Gastroesophageal sphincter (tissue), 3 donors: Measurements from ENCODE around the gene ATRN.
"Not testable (repeated sequence)": the region's sequence is repeated elsewhere in the genome, so short reads cannot be mapped to it uniquely, and the experiment has no call there.

Experiments used
- CTCF ChIP-seq, 4 experiments: fragments of 200-600 bp in 2 of 4; fragments of 450-650 bp in 2 of 4; sonication (generic) in 1 of 4; IDR thresholded peaks; one replicate each; pipeline ENCODE4 v1.5.1; 2017 to 2019; ENCODE audit warnings: antibody characterized with exemption in 4 of 4, mild to moderate bottlenecking in 2 of 4, moderate library complexity in 2 of 4
- EP300 ChIP-seq: sonication (generic); formaldehyde crosslinking; IDR thresholded peaks from one replicate; pipeline ENCODE4 v1.6.1; 2017; ENCODE audit warnings: antibody characterized with exemption, mild to moderate bottlenecking
- POLR2A ChIP-seq, 2 donors: fragments of 450-650 bp; IDR thresholded peaks; one replicate each; pipeline ENCODE4 v1.6.1; 2017; ENCODE audit warnings: antibody characterized with exemption in 2 of 2, mild to moderate bottlenecking in 2 of 2, moderate library complexity in 1 of 2
- POLR2AphosphoS5 ChIP-seq: sonication (generic); formaldehyde crosslinking; IDR thresholded peaks from one replicate; pipeline ENCODE4 v1.6.1; 2017; ENCODE audit warnings: antibody characterized with exemption

GRCh38 chr20:3615171-3615840 lies 144.5 kb downstream of the ATRN start:
- TF ChIP-seq POLR2A (IDR thresholded peaks at IDR 0.05); POLR2AphosphoS5; CTCF (IDR thresholded peaks at IDR 0.05); EP300: not testable (repeated sequence)
